Fibroblast of gingiva (primary cell): ENCODE measurements around the gene KCTD13.
A peak's percentile ranks its signal among the peaks of the same experiment; 100 is the strongest.
"Not testable (repeated sequence)": the region's sequence is repeated elsewhere in the genome, so short reads cannot be mapped to it uniquely, and the experiment has no call there.

Source experiments
- DNase-seq: peaks from one replicate; pipeline ENCODE4 v3.0.0-alpha.2; 2011; ENCODE audit warnings: low read depth

Gene KCTD13

DNA sequence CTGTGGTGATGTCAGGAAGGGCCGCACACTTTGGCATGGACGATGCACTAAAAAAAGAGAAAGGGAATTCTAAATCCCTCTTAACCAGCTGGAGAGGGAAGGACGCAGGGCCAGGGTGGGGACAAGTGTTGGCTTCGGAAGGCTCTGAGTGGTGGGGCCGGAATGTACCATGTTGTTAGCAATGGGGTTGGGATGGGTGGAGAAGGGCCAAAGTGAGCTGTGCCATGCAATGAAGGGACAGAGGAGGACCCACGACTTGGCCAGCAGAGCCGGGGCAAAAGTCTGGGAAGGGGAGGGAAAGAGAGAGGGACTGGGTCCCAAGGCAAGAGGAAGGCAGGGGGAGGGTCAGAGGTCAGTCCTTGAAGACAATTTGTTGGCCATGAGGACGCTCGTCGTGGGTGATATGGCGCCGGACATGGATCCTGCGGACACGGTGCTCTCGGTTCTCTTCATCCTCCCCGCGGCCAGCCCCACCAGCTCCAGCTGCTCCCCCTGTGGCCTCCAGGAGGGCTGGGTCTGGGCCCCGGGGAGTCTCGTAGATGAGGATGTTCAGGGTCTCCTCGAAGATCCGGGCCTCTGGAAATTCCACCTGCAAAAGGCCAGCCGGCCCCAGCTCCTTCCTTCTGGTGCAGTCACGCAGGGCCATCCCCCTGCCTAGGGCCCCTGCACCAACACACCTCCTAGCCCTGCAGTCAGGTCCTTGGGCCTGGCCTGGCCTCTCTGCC lies 19.3 kb downstream of the KCTD13 start:
- DNase-seq = no peak

DNA sequence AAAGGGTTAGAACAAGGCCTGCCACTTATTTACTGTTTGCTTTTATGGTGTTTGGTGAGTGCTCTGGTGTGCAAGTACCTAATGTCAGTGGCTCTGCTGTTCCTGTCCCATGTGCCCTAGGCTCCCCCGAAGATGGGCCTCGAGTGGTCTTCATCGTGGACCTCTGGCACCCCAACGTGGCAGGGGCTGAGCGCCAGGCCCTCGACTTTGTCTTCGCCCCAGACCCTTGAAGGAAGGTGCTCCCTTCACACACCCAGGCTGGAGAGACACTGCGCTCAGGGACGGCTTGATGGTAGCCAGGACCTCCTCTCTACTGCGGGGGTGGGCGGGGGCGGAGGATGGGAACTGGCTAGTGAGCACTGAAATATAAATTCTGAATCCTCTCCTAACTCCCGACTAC lies 20.4 kb downstream of the KCTD13 start:
- no peak for DNase-seq

DNA sequence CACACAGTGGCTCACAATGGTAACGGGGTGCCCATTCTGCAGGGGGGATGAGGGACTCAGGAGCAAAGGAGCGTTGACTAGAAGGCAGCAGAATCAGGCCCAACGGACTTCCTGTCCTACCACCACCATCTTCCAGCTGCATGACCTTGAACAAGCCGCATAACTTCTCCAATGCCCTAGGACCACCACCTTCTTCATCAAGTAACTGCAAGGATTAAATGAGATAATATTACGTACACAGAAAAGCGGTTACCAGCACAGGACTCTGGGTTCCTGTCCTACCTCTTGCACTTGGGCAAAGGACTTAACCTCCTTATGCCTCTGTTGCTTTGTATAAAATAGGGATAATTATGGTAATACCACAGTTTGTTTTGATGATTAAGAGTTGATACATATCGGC lies 21.1 kb downstream of the KCTD13 start:
- DNase-seq = no peak

DNA sequence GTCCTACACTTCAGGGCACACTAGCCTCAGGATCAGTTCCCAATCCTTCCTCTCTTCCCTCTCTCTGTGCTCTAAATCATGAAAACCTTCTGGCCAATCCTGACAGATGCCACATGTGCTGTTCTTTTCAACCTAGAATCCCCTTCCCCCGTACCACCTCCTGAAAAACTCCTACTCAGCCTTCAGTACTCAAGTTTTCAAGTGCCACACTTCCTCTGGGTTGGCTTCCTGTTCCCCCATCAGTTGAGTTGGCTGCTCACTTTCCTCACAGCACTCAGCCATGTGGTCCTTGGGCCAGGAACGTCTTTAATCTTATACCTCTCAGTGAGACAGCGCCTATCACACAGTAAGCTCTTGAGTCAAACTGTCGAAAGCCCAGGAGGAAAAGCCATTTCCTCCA lies 22.4 kb downstream of the KCTD13 start:
- DNase-seq = no peak

DNA sequence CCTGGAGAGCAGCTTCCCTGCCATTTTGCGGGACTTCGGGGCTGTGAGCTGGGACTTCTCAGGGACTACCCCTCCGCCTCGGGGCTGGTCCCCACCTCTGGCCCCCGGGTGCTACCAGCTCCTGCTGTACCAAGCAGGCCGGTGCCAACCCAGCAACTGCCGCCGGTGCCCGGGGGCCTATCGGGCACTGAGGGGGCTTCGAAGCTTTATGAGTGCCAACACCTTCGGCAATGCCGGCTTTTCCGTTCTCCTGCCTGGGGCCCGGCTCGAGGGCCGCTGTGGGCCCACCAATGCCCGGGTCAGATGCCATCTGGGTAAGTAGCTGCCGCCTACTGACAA lies 24.4 kb downstream of the KCTD13 start:
- no peak for DNase-seq

DNA sequence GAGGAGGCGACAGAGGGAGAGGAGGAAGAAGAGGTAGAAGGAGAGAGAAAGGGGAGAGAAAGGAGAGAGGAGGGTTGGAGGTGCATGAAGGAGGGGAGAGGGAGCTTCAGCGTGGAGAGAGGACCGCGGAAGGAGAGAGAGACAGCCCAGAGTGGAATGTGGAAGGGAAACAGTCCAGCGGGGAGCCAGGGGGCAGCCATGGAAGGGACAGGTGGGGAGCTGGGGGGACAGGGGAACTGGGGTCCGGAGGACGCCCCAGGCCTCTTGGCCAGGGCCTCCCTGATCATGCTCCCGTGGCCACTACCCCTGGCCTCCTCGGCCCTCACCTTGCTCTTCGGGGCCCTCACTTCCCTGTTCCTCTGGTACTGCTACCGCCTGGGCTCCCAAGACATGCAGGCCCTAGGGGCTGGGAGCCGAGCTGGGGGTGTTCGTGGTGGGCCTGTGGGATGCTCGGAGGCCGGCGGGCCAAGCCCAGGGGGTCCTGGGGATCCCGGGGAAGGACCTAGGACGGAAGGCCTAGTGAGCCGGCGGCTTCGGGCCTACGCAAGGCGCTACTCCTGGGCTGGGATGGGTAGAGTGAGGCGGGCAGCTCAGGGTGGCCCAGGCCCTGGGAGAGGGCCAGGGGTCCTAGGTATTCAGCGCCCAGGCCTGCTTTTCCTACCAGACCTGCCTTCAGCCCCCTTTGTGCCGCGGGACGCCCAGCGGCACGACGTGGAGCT lies 25.0 kb downstream of the KCTD13 start:
- DNase-seq = no peak

DNA sequence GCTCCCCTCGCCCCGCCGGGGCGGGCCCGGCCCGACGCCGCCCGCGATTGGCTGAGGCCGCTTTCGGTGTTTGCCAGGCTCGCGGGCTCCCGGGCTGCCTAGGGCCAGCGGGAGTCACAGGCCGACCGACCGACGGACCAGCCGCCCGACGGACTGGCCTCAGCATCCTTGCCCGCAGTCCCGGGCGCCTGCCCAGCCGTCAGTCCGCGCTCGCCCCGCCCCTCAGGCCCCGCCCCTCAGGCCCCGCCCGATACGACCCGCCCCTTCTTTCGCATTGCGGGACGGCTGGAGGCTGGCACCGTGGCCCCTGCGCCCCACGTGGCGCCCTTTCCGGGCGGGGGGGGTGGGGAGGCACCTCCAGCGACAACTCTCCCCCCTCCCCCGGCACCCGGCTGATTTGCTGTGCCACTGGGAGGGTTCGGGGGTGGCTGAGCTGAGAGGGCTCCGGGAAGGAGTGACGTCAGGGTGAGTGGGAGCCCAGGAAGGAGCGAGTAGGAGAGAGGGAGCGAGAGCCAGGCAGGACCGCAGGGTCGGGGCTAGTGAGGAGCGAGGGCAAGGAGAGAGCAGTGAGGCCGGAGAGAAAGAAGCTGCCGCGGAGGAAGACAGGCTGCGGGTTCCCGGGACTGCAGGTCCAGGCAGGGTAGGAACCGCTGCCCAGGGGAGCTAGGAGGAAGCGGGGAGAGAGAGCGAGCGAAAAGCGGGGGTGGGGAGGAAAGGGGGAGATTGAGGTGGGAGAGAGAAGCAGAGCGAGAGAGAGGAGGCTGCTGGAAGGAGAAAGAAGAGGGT lies 25.7 kb downstream of the KCTD13 start, which contains the start of gene ASPHD1:
Gene ASPHD1 (plus strand): TSS at position 387 of the 786 bp plus-strand sequence. CDS start 484 bp downstream, outside the sequence.
- DNase-seq = peak; percentile 72

DNA sequence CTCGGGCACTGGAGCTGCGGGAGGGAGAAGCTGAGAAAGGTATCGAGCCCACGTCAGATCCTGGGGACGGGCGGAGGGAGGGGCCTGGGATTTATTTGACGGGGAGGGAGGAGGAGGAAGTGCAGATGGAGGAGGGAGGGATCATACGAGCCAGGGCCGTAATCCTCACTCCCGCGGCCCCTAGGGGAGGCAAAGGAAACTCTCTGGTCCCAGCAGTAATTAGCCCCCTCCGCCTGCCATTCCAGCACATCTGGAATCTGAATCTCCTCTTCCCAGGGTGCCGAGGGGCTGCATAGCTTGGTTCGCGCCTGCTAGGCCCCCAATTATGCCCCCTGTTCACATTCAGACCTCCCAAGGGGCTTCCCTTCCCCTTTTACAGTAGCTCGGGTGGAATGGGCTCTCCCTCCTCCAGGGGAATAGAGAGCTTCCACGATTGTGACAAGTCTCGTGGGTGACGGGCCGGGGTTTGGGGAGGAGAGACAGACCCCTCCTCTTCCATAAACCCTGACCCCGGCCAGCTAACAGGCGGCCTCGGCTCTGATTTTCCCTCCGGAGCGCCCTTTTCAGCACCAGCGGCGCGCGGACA lies 26.4 kb downstream of the KCTD13 start, which contains the start of gene SEZ6L2:
Gene SEZ6L2 (minus strand): TSS at position 35 of the 586 bp plus-strand sequence. CDS start 531 bp downstream, outside the sequence.
- DNase-seq = peak; percentile 76

DNA sequence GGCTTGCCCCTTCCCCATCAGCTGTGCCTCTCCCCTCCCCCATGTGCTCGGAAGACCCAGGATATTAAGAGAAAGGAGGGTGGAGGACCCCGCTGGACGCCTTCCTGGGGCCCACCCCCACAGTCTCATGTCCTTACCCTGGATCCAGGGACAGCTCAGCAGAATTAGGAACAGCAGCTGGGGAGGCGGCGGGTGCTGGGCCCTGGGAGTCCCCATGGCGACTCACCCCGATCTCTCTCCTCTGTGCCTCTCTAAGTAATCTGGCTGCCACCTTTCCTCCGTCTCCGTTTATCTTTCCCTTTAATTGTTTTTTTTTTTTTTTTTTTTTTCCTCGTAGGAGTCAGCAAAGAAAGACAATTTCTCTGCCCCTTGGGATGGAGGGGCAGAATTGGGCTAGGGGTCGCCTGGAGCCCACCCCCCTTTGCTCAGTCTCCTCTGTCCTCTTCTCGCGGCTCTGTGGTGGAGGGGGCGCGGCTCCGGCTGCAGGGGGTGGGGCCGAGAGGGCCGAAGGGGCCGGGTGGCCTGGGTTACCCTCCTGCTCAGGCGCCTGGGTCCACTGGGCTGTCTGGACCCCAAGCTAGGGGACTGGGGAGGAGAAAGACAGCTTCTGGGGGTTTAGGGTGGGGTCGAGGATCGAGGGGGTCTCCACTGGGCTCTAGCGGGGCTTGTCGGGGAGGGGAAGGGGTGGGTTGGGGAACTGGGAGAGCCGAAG lies 27.1 kb downstream of the KCTD13 start:
- no peak for DNase-seq

DNA sequence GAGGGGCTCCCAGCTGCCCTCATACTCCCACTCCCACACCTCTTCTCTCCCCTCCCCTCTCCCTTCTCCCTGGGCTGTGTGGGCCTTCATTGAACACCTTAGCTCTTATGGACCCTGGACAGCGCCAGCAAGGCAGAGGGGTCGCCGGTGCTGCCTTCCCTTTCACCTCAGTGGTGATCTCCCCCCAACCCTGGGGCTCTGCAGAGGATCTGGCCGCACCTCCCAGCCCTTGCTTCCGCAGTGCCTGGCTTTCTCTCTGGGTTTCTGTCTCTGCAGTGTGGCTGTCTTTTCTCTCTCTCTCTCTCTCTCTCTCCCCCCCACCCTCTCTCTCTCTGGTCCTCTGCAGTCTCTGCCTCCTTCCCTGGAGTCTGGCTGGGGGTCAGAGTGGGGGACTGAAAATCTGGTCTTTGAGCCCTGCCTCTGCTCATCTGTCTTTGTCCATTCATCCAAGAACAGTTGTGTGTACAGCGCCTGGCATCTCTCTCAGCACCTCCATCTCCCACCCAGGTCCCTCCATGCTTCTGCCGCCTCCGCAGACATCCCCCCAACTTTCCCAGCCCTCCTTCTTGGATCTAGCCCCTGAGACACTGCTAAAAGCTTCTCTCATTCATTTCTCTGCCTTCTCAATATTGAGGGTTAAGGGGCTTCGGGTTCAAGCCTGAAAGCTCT lies 27.8 kb downstream of the KCTD13 start:
- DNase-seq = no peak

DNA sequence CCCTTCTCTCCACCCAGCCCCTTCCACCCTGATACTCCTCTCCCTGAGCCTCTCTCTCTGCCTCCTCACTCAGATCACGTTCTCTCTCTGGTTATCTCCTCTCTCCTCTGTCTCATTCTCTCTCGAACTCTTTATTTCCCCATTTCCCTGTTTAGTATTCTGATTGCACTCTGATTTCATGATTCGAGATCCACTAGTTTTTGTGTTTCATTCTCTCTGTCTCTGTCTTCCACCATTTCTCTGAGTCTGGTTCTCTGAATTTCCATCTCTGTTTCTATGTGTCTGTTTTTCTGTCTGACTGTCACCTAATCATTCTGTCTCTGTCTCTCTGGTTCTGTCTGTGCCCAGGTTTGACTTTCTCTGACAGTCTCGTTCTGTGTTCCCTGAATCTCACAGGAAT lies 28.7 kb downstream of the KCTD13 start:
- no peak for DNase-seq

DNA sequence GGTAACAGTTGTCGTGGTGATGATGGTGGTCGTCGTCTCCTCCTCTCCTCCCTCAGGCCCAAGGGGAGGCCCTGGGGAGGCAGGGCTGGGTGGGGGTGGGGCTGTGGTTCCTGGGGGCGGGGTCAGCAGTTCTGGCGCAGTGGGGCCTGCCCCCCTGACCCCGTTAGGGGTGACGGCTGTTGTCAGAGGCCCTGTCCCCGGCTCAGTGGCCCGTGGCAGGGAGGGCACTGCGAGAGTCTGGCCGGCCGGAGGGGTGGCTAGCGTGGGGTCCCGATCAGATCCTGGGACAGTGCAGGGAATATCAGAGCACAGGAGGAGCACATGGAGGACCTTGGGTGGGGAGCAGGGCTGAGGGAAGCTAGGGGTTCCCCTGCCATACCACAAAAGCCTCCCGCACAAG lies 29.2 kb downstream of the KCTD13 start:
- DNase-seq = no peak

DNA sequence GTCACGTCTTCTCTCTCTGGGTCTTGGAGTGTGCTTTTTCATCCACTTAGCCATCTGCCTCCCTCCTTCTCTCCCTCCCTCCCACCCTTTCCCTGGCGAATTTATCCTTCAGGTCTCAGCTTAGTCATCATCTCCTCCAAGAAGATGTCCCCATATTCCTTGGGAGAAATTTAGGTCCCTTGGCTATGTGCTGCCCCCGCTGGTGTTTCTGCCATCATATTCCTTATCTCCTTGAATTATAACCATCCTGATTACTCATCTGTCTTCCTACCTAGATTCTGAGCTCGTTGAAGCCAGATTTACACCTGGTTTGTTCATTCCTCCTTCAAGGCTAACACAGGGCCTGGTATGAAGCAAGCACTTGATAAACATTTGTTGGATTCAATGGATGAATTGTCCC lies 31.7 kb downstream of the KCTD13 start:
- DNase-seq = no peak

DNA sequence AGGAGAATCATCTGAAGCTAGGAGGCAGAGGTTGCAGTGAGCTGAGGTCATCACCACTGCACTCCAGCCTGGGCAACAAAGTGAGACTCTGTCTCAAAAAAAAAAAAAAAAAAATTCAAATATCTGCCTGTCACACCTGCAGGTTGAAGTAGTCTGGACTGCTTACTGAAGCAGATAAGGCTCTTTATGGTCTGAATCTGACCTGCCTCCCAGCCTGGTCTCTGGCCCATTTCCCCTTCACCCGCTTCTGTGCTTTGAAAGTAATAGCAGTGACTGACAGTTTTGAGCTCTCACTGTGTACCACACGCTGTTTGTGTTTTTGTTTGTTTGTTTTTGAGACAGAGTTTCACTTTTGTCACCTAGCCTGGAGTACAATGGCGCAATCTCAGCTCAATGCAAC lies 32.5 kb downstream of the KCTD13 start:
- DNase-seq = no peak

DNA sequence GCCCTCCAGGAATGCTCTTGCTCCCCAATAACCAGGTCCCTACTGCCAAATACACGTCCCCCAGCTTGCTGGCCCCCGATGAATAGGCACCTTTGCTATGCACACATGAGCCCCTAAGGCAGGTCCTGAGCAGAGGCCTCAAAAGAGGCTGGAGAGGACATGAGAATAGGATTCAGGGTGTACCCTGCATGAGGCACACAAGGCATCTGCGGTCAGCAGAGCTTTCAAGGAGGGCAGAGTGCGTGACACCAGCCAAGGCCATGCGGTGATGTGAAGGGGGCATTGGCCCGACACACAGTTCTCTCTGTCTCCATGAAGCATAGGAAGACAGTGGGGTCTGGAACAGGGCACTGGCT lies 33.6 kb downstream of the KCTD13 start:
- DNase-seq = no peak

DNA sequence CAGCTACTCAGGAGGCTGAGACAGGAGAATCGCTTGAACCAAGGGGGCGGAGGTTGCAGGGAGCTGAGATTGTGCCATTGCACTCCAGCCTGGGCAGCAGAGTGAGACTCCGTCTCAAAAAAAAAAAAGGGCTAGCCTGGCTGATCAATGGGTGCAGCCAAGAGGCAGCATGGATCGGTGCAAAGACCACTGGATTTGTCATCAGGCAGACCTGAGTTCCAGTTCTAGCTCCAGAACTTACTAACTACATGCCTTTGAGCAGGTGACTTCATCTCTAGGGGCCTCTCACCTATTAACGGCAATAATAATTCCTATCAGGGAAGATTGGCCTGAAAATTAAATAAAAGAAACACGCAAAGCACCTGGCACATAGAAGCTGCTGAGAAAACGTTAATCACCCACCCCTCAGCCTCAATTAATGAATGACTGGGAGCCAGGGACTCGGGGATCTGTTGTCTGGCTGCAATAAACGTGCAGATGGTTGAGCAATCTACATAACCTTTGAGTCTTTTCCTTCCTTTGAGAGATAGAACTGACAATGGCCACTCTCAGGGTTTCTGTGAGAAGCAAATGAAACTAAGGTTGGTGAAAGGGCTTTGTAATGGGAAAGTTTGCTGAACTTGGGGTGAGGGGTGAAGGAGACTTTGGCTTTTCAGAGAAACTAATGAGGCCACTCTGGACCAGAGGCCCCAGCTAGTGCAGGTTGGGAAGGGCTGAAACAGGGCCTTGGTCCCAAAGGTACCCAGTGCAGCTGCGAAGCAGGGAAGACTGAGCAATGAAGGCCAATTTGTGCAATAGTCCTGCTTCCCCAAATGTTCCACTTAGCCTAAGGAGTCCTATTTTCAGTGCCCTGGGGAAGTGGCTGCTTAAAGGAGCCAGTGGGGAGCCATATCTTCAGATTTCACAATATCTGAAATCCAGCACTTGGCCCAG lies 34.2 kb downstream of the KCTD13 start:
- no peak for DNase-seq

DNA sequence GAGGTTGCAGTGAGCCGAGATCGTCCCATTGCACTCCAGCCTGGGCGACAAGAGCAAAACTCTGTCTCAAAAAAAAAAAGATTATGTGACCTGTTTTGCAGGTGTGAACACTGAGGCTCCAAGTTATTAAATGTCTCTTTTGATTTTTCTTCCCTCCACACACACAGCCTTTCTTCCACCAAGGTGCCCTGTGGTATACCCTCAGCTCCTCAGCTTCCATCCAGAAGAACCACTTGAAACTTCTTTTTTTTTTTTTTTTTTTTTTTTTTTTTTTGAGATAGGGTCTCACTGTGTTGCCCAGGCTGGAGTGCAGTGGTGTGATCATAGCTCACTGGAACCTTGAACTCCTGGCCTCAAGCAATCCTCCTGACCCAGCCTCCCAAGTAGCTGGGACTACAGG lies 36.7 kb downstream of the KCTD13 start:
- DNase-seq = not testable (repeated sequence)

DNA sequence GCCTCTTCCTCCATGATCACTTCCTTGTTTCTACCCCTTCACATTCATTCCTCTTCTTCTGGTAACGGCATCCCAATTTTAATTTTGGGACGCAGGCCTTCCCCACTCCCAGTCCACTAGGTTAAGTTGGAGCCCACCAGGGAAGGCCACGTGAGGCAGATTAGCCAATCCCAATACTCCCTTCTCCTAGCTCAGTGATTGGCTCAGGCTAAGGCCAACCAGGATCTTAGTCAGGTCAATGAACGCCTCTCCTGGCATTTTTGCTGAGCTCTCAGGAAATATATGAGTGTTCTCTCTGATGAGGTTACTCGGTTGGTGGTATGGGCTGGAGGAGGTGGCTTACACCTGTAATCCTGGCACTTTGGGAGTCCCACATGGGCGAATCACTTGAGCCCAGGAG lies 42.0 kb downstream of the KCTD13 start:
- DNase-seq = no peak

DNA sequence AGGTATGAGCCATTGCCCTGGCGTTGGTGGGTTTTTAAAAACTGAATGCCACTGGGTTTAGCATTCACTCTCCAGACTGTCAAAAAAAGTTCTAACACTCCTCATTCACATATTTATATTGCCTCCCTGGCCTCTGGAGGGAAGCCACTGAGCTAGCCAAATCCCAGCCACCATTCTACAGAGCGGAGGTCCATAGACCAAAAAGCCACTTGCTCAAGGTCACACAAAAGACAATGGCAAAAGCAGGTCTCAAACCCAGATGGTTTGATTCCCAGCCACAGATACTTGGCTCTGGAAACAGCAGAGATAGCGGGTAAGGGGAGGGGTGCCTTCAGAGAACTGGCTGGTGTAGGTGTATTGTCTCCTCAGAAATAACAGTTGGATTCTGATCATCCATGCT lies 45.0 kb downstream of the KCTD13 start:
- DNase-seq = no peak

DNA sequence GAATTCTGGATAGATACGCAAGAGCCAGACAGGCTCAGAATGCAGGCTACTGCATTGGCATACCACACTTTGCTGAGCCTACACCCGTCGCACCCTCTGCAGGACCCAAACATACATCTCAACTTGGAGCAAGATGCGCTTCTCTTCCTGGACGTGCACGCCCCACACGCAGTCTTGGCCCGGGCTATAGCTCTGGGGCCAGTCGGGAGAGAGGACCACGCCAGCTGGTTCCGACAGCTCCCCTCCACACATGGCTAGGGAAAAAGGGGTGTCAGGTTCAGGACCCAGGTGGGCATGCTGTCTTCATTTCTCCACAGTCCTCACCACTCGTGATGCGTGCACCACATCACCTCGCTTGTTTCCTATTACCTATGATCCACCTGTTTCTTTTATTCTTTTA lies 47.9 kb downstream of the KCTD13 start:
- DNase-seq = no peak
